ES-I3 (cell line): ENCODE data around the gene OR13D1.
"Not testable (repeated sequence)": the region's sequence is repeated elsewhere in the genome, so short reads cannot be mapped to it uniquely, and the experiment has no call there.

Experiments used
- H3K36me3 ChIP-seq: 2 replicates; pipeline ENCODE4 v1.6.1; 2013; ENCODE audit warnings: mild to moderate bottlenecking, low read length, control low read depth, moderate library complexity; ENCODE audit not compliant: insufficient read depth
- H3K4me1 ChIP-seq: 2 replicates; pipeline ENCODE4 v1.6.1; 2013; ENCODE audit warnings: mild to moderate bottlenecking, control low read depth, low read length; ENCODE audit not compliant: insufficient read depth
- H3K9ac ChIP-seq: 2 replicates; pipeline ENCODE4 v1.6.1; 2013; ENCODE audit warnings: low read depth, mild to moderate bottlenecking, low read length, moderate library complexity
- H3K9me3 ChIP-seq: 2 replicates; pipeline ENCODE4 v1.6.1; 2013; ENCODE audit warnings: mild to moderate bottlenecking, low read length, moderate library complexity; ENCODE audit not compliant: control insufficient read depth, insufficient read depth

Gene OR13D1, protein sequence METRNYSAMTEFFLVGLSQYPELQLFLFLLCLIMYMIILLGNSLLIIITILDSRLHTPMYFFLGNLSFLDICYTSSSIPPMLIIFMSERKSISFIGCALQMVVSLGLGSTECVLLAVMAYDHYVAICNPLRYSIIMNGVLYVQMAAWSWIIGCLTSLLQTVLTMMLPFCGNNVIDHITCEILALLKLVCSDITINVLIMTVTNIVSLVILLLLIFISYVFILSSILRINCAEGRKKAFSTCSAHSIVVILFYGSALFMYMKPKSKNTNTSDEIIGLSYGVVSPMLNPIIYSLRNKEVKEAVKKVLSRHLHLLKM

DNA sequence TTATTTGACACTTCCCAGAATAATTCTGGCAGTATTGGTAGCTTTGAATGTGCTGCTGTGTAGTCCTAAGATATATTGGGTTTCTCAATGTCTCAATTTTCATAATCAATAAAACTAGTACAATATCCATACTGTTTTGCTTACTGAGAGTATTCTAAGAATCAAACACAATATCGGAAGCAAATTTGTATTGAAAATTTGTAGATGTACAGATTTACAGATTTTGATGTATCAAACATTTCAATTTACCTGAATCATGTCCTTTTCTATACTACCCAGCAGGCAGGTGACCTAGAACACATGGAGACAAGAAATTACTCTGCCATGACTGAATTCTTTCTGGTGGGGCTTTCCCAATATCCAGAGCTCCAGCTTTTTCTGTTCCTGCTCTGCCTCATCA is at the start of gene OR13D1:
Gene OR13D1 (plus strand): TSS at position 301 of the 400 bp plus-strand sequence. CDS start 0 bp downstream, at position 301.
- Histone ChIP-seq H3K9ac (no peak within 1 kb of the TSS), H3K9me3 (no peaks in the 10 kb centered on the region), H3K4me1 (no peaks in the 10 kb centered on the region), H3K36me3 (no peaks in the 10 kb centered on the region)

DNA sequence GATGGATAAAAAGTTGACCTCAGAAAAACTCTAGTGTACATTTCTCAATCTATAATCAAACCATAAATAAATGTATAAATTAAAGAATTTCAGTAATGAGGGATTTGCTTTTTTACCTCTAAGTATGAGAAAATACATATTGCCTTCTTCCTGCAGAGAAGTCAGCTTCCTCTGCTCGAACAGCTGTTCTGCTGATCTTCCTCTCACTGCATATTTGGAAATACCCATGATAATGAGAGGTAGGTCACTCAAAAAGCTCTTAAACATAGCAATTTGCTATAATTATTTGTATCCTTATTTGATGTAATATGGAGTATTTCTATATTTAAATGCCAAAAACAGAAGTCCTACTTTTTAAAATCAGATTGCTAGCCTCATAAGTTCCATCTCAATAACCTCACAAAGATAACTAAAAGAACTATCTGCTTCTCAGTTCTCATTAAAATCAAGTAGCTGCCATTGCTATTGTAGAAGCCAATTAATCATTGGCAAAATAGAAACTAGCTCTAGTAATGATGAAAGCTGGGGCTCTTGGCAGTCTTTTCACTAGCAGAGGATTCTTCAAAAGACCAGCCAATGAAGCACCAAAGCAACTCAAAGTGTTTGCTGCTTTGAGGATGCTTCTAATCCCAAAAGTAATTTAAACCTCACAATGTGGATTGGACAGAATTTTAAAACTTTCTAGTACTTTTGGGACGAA is 35.7 kb upstream of the OR13D1 start:
- no peak overlapping the region for H3K9ac ChIP-seq
- H3K9me3 ChIP-seq: no peaks in the 10 kb centered on the region
- H3K36me3 ChIP-seq: no peaks in the 10 kb centered on the region
- H3K4me1 ChIP-seq: no peaks in the 10 kb centered on the region

DNA sequence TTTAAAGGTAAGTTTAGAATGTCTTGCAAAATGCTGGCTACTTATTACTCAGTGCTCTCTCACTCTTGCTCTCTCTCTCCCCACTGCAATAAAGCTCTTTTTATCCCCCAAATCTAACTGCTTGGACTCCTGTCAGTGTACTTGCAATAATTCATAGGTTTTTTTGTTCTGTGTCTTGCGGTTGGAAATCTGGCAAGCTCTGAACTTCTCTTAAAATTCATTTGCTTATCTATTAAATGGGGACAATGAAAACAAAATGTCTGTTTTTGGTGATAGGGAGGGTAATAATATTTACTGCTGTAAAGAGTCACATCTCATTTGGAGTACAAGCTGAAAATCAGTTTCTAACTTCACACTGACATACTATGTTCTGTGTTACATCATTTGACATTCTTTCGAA is 18.7 kb upstream of the OR13D1 start:
- no peaks in the 10 kb centered on the region for H3K9me3 ChIP-seq
- H3K4me1 ChIP-seq: no peaks in the 10 kb centered on the region
- H3K9ac ChIP-seq: no peak overlapping the region
- no peaks in the 10 kb centered on the region for H3K36me3 ChIP-seq

DNA sequence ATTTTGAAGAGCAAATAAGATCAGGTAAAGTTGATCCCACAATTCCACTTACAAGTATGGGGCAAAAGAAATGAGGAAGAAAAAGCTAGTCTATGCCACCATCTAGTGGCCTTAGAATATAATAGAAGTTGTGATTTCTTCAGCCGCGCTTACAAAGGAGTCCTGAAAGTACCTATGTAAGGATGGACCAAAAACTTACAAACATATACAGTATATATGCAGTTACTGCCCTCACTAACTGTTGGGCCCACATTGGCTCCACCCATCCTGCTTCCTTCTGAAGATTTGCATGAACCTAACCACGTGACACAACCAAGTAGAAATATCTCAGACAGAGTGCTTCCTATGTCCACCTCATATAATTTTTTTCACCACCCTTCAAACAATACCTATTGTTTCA is 11.7 kb upstream of the OR13D1 start:
- Histone ChIP-seq H3K36me3 (no peaks in the 10 kb centered on the region), H3K9me3 (no peaks in the 10 kb centered on the region), H3K9ac (no peak overlapping the region), H3K4me1 (no peaks in the 10 kb centered on the region)

DNA sequence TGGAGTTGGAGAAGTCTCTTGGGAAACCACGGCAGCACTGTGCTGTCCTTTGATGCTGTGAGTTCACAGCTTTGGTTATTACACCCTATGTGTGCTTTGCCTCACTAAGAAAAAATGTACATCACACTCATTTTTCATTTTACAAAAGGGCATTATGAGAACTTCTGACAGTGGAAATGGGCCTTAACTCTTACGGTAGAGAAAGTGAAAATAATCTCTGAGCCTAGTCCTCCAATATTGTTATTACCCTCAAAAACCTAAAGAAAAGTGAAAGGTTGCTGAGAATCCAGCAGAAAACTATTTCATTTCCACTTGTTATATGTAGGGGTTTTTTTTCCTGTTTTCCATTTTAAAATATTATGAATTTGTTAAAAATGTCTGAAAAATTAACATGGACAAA is 8.2 kb upstream of the OR13D1 start:
- Histone ChIP-seq H3K4me1 (no peaks in the 10 kb centered on the region), H3K9me3 (no peaks in the 10 kb centered on the region), H3K36me3 (no peaks in the 10 kb centered on the region)

DNA sequence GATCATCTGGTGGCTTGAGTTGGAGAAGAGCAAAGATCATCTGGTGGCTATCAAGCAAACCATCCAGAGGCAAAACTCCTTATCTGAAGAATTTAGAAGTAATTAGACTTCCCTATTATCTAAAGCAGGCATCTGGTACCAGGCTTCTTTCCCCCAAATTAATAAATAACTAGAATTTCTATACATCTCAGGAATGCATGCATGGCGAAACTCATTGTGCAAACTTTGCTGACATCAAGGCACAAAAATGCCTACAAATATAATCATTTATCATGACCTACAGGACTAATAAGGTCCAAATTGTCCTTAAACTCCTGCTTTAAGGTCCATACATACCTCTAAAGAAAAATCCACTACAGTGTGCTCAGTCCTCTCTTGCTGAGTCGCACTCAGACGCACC is 6.0 kb downstream of the OR13D1 start:
- H3K9me3 ChIP-seq: no peaks in the 10 kb centered on the region
- H3K4me1 ChIP-seq: no peaks in the 10 kb centered on the region
- H3K9ac ChIP-seq: no peak overlapping the region
- no peaks in the 10 kb centered on the region for H3K36me3 ChIP-seq

More for the DNA sequence above, 8.2 kb upstream of the OR13D1 start:
- H3K9ac ChIP-seq: no peak overlapping the region

DNA sequence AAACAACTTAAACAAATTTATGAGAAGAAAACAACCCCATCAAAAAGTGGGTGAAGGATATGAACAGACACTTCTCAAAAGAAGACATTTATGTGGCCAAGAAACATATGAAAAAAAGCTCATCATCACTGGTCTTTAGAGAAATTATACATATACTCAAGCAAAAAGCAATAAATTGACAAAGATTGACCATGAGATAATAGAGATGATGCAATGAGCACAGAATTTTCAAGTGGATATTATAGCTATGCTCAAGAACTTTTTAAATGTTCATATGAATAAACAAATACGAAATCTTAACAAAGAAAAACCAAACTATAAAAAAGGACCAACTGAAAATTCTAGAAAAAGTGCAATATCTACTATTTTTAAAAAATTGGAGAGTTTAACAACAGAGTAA is 14.4 kb downstream of the OR13D1 start:
- not testable (repeated sequence) for H3K9me3 ChIP-seq, H3K36me3 ChIP-seq, H3K9ac ChIP-seq, H3K4me1 ChIP-seq

DNA sequence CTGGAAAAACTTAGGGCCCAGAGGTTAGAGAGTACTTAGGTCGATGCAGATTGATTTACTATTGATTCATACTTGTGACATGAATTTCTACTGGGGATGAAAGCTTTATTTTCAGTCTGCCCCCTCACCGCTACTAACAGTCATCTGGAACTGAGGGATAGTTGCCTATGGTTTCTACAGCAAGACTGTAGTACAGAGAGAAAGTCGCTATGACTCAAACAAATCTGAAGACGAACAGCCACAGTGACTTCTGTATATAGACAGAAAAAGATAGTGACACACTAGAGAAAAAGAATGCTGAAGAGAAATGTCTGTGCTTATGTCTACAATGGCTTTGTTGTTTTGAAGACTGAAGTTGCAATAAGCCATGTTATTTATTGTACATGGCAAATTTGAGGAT is 17.3 kb downstream of the OR13D1 start:
- H3K4me1 ChIP-seq: no peaks in the 10 kb centered on the region
- H3K36me3 ChIP-seq: no peaks in the 10 kb centered on the region
- H3K9me3 ChIP-seq: no peaks in the 10 kb centered on the region
- no peak overlapping the region for H3K9ac ChIP-seq

DNA sequence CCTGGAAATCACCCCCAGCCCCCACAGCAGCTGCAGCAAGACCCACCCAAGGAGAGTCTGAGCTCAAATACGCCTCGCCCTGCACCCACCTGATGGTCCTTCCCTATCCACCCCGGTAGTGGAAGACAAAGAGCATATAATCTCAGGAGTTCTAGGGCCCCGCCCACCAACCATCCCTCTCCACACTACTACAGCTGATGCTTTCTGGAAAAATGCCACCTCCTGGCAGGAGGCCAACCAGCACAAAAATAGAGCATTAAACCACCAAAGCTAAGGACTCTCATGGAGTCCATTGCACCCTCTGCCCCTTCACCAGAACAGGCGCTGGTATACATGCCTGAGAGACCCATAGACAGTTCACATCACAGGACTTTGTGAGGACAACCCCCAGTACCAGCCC is 30.7 kb downstream of the OR13D1 start:
- H3K9me3 ChIP-seq: no peaks in the 10 kb centered on the region
- no peaks in the 10 kb centered on the region for H3K4me1 ChIP-seq
- no peak overlapping the region for H3K9ac ChIP-seq
- no peaks in the 10 kb centered on the region for H3K36me3 ChIP-seq

DNA sequence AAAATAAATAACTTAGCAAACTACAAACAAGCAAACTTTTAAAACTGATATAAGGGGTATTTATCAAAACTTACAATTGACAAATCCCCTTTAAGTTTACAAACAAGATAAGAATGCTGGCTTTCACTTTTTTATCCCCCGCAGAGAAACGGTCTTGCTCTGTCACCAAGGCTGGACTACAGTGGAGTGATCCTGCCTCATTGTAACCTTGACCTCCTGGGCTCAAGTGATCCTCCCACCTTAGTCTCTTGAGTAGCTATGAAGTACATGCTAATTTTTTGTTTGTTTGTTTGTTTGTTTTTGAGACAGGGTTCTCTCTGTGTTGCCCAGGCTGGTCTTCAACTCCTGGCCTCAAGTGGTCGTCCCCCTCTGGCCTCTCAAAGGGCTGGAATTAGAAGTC is 44.1 kb downstream of the OR13D1 start:
- Histone ChIP-seq H3K9me3 (no peaks in the 10 kb centered on the region), H3K4me1 (no peaks in the 10 kb centered on the region), H3K36me3 (no peaks in the 10 kb centered on the region), H3K9ac (no peak overlapping the region)

DNA sequence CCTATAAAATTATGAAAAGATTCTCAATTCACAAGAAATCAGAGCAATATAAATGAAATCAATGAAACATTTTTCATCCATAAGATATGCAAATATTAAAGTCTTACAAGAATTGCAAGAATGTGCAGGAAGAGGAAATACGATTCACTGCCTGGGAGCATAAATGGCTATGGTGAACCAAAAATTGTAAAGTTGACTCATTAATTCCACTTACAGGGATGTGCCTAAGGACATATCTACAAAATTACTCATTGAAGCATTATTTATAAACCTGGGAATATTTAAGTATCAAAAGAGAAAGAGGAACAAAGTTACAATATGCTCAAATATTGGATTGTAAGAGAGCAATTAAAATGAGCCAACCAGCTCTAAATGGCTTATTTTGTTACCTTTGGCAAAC is 46.3 kb downstream of the OR13D1 start:
- Histone ChIP-seq H3K9ac (no peak overlapping the region), H3K36me3 (no peaks in the 10 kb centered on the region), H3K4me1 (no peaks in the 10 kb centered on the region), H3K9me3 (no peaks in the 10 kb centered on the region)

DNA sequence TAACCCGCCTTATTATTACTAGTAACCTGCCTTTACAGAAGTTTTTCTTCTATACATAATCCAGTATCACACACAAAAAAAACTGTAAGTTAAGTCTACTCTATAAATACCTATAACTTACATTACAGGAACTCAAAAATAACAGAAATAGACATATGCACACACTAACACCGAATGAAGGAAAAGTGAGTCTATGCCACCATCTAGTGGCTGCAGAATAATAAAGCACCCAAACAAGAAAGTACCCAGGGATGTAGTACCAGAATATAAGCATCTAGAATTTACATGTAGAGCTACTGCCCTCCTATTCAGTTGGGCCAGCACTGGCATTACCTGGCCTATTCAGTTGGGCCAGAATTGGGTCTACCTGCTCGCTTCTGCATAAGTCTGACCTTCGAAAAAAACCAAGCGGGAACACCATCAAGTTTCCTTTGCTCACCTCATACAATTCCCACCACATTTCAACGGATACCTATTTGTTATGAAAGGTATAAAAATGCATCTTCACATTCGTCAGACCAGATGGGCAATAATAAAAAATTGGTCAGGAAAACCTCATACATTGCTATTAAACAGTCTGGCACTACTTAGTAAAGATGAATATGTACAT is 49.2 kb downstream of the OR13D1 start:
- H3K9ac ChIP-seq: no peak overlapping the region
- no peaks in the 10 kb centered on the region for H3K9me3 ChIP-seq
- H3K4me1 ChIP-seq: 0 out of 2 replicates have a peak, but pooled peaks cover 3% of the 10 kb centered on the region
- H3K36me3 ChIP-seq: no peaks in the 10 kb centered on the region
